ENCODE data around the gene ARHGAP24. TPM values are rescaled to one million over a fixed set of nuclear protein-coding genes. Genes with fewer than 3 reads are reported as not detected.

ARHGAP24 gene
- polyA plus RNA-seq, 3 donors, result 12.5 to 32.0 (median 18.8) TPM

GRCh38 chr4:85784348-85784747 is 309.4 kb downstream of the ARHGAP24 start:
- Mint-ChIP-seq H3K4me3 (no peak overlapping the region), H3K27ac (no peak overlapping the region), H3K36me3 (peaks cover 0 to 5% of the 10 kb centered on the region in 2 donors), H3K4me1 (no peaks in the 10 kb centered on the region), H3K9me3 (no peaks in the 10 kb centered on the region), H3K27me3 (ENCODE audit: low read depth in 3 of 3) (no peaks in the 10 kb centered on the region)
- intact Hi-C loops (cut with micrococcal nuclease), result no loop called here
- peaks cover 30% of the 10 kb centered on the region for H4K20me1 ChIP-seq (ENCODE audit: insufficient read depth, low read length)
- H3K27ac ChIP-seq (ENCODE audit: low read depth in 1 of 2, low read length in 2 of 2), result no peak overlapping the region
- H3K4me3 ChIP-seq (replicated peaks in 1 of 3; ENCODE audit: low read depth in 2 of 3, low read length in 3 of 3), result no peak overlapping the region
- no peaks in the 10 kb centered on the region for H3K36me3 ChIP-seq (replicated peaks in 1 of 2; ENCODE audit: control insufficient read depth in 1 of 2, insufficient read depth in 2 of 2, low read length in 2 of 2)
- no peak for TF ChIP-seq CTCF (IDR thresholded peaks at IDR 0.05)
- H3K4me2 ChIP-seq (replicated peaks; ENCODE audit: extremely low read depth, low read length, poor library complexity, severe bottlenecking), result no peak overlapping the region
- no peak overlapping the region for H2AFZ ChIP-seq (ENCODE audit: insufficient read depth, low read depth, low read length, poor library complexity, severe bottlenecking)
- H3K9ac ChIP-seq (ENCODE audit: insufficient read depth, low read length, poor library complexity, severe bottlenecking), result no peak overlapping the region
- H3K9me3 ChIP-seq (replicated peaks in 1 of 2; ENCODE audit: control insufficient read depth in 1 of 2, insufficient read depth in 1 of 2, low read length in 2 of 2), result no peaks in the 10 kb centered on the region
- no peaks in the 10 kb centered on the region for H3K79me2 ChIP-seq (ENCODE audit: insufficient read depth, low read length)
- H3K4me1 ChIP-seq (ENCODE audit: control insufficient read depth in 1 of 2, insufficient read depth in 2 of 2, low read length in 2 of 2), result no peaks in the 10 kb centered on the region
- DNase-seq, result no peak
- H3K27me3 ChIP-seq (ENCODE audit: control insufficient read depth in 2 of 2, insufficient read depth in 2 of 2, low read length in 2 of 2), result no peaks in the 10 kb centered on the region
- 100% methylated on average over 3 of the region's 3 CpGs for WGBS (ENCODE audit: insufficient coverage)

GRCh38 chr4:85784947-85785346 is 310.0 kb downstream of the ARHGAP24 start:
- intact Hi-C loops (cut with micrococcal nuclease), result no loop called here
- H3K4me1 ChIP-seq (ENCODE audit: control insufficient read depth in 1 of 2, insufficient read depth in 2 of 2, low read length in 2 of 2), result no peaks in the 10 kb centered on the region
- no peak for TF ChIP-seq CTCF (IDR thresholded peaks at IDR 0.05)
- H3K79me2 ChIP-seq (ENCODE audit: insufficient read depth, low read length), result no peaks in the 10 kb centered on the region
- no peaks in the 10 kb centered on the region for H3K9me3 ChIP-seq (replicated peaks in 1 of 2; ENCODE audit: control insufficient read depth in 1 of 2, insufficient read depth in 1 of 2, low read length in 2 of 2)
- Mint-ChIP-seq H3K4me3 (no peak overlapping the region), H3K4me1 (no peaks in the 10 kb centered on the region), H3K36me3 (peaks cover 0 to 5% of the 10 kb centered on the region in 2 donors), H3K27ac (no peak overlapping the region), H3K9me3 (no peaks in the 10 kb centered on the region), H3K27me3 (ENCODE audit: low read depth in 3 of 3) (no peaks in the 10 kb centered on the region)
- H3K4me3 ChIP-seq (replicated peaks in 1 of 3; ENCODE audit: low read depth in 2 of 3, low read length in 3 of 3), result no peak overlapping the region
- no peak overlapping the region for H2AFZ ChIP-seq (ENCODE audit: insufficient read depth, low read depth, low read length, poor library complexity, severe bottlenecking)
- WGBS (ENCODE audit: insufficient coverage), result 100% methylated on average over 1 of the region's 1 CpG
- no peaks in the 10 kb centered on the region for H3K36me3 ChIP-seq (replicated peaks in 1 of 2; ENCODE audit: control insufficient read depth in 1 of 2, insufficient read depth in 2 of 2, low read length in 2 of 2)
- H3K27ac ChIP-seq (ENCODE audit: low read depth in 1 of 2, low read length in 2 of 2), result no peak overlapping the region
- H4K20me1 ChIP-seq (ENCODE audit: insufficient read depth, low read length), result peaks cover 30% of the 10 kb centered on the region
- H3K4me2 ChIP-seq (replicated peaks; ENCODE audit: extremely low read depth, low read length, poor library complexity, severe bottlenecking), result no peak overlapping the region
- no peak overlapping the region for H3K9ac ChIP-seq (ENCODE audit: insufficient read depth, low read length, poor library complexity, severe bottlenecking)
- H3K27me3 ChIP-seq (ENCODE audit: control insufficient read depth in 2 of 2, insufficient read depth in 2 of 2, low read length in 2 of 2), result no peaks in the 10 kb centered on the region
- no peak for DNase-seq

All from CD14-positive monocyte (primary cell).